Right lobe of liver (tissue), 6 donors: Measurements from ENCODE around the gene COL4A1. TPM values are rescaled to one million over a fixed set of nuclear protein-coding genes. Genes with fewer than 3 reads are reported as not detected.

Experiments
- ATAC-seq, 4 donors: fragments of 200-7000 bp; cut with Tn5 transposase; one replicate each; pipeline ENCODE4 v1.9.1; 2020; ENCODE audit warnings: mild to moderate bottlenecking in 4 of 4, moderate library complexity in 4 of 4
- DNase-seq, 3 donors: peaks; one replicate each; pipeline ENCODE4 v3.0.0-alpha.2; 2020
- H3K27ac ChIP-seq, 3 donors: fragments of 200-600 bp; one replicate each; pipeline ENCODE4 v1.8.0; 2022
- H3K27me3 ChIP-seq, 2 donors: fragments of 200-600 bp; one replicate each; pipeline ENCODE4 v1.8.0; 2022
- H3K36me3 ChIP-seq, 4 donors: fragments of 200-600 bp; sonication (generic) in 1 of 4; one replicate each; pipeline versions ENCODE4 v1.5.1 to v1.8.0; 2017 to 2022; ENCODE audit warnings: control low read depth in 1 of 4
- H3K4me1 ChIP-seq, 4 donors: fragments of 200-600 bp; sonication (generic) in 1 of 4; one replicate each; pipeline versions ENCODE4 v1.5.1 to v1.8.0; 2017 to 2022; ENCODE audit warnings: control low read depth in 1 of 4
- H3K4me3 ChIP-seq, 3 donors: fragments of 200-600 bp; one replicate each; pipeline ENCODE4 v1.8.0; 2022
- H3K9me3 ChIP-seq, 4 donors: fragments of 200-600 bp; sonication (generic) in 1 of 4; one replicate each; pipeline versions ENCODE4 v1.5.1 to v1.8.0; 2017 to 2022; ENCODE audit warnings: control low read depth in 1 of 4
- CTCF ChIP-seq, 4 donors: fragments of 200-600 bp in 3 of 4; fragments of 450-650 bp in 1 of 4; IDR thresholded peaks; one replicate each; pipeline versions ENCODE4 v1.5.1 to v1.8.0; 2016 to 2022; ENCODE audit warnings: antibody characterized with exemption in 4 of 4, mild to moderate bottlenecking in 2 of 4
- POLR2A ChIP-seq: fragments of 450-650 bp; IDR thresholded peaks from one replicate; pipeline ENCODE4 v1.6.1; 2017; ENCODE audit warnings: antibody characterized with exemption, mild to moderate bottlenecking
- WGBS: methylation state at CpG from one replicate; pipeline ENCODE4 v1.1.6; 2018; ENCODE audit warnings: low coverage, low lambda C conversion rate; ENCODE audit not compliant: insufficient coverage; ENCODE audit errors: missing lambda C conversion rate; 5-methylcytosine and 5-hydroxymethylcytosine counted together
- intact Hi-C, 2 donors: fragments of 100-400 bp; cut with DNase I; formaldehyde crosslinking; loops; one replicate each; pipeline versions ENCODE4 v1.11.2 to v1.14.1; 2022
- total RNA-seq, 6 experiments: library from RNA; depleted of rRNA in 2 of 6; stranded (reverse); fragments of >200 nt in 2 of 6; fragmentation: NEBNext Ultra II Directional in 3 of 6; extraction: Animal tissue kit (Norgen Biotek cat#: 25700) in 3 of 6; gene quantifications; one replicate each; pipeline versions ENCODE4 v1.1.0 to v1.2.4, GENCODE V29; 2016 to 2023
- donor health status: DM: no; HTN: yes; CAD: no.
- donor health status: DM: no; HTN: no; CAD: no.
- donor health status: DM: no; HTN: no; CAD: no.
- donor health status: DM: no; HTN: yes; CAD: no.
- donor health status: DM: no; HTN: yes; CAD: no.

Gene COL4A1
- total RNA-seq, 6 experiments from 2014 or later = 8.0 to 89.8 (median 41.1) TPM

- peaks cover 0 to 14% (median under 1%) of the 10 kb centered on the region in 4 donors for H3K4me1 ChIP-seq
- DNase-seq = no peak
- no peaks in the 10 kb centered on the region for H3K9me3 ChIP-seq
- WGBS = 47% methylated on average over 7 of the region's 7 CpGs
- peaks cover 0 to 12% of the 10 kb centered on the region in 2 donors for H3K27me3 ChIP-seq
- no peak for ATAC-seq
- H3K27ac ChIP-seq = peak overlapping the region in 1 of 3 donors; percentile 6
- TF ChIP-seq POLR2A (no peak), CTCF (IDR thresholded peaks at IDR 0.05) (no peak)
- H3K36me3 ChIP-seq = no peaks in the 10 kb centered on the region
- no peak overlapping the region for H3K4me3 ChIP-seq
- intact Hi-C loops = no loop called here
Measured at GRCh38 chr13:110303644-110304043, 3.3 kb downstream of the COL4A1 start.

- no peak overlapping the region for H3K27ac ChIP-seq
- intact Hi-C loops = no loop called here
- no peak for TF ChIP-seq CTCF (IDR thresholded peaks at IDR 0.05)
- TF ChIP-seq POLR2A = no peak
- peaks cover 0 to 12% of the 10 kb centered on the region in 2 donors for H3K27me3 ChIP-seq
- H3K9me3 ChIP-seq = no peaks in the 10 kb centered on the region
- peaks cover 0 to 11% (median 0%) of the 10 kb centered on the region in 4 donors for H3K4me1 ChIP-seq
- H3K36me3 ChIP-seq = no peaks in the 10 kb centered on the region
- H3K4me3 ChIP-seq = no peak overlapping the region
- DNase-seq = no peak
- ATAC-seq = no peak
- 79% methylated on average over 2 of the region's 2 CpGs for WGBS
Measured at GRCh38 chr13:110302997-110303396, 4.0 kb downstream of the COL4A1 start.

GRCh38 chr13:110301606-110302553 is 5.1 kb downstream of the COL4A1 start:
- no peaks in the 10 kb centered on the region for H3K36me3 ChIP-seq
- no peak for TF ChIP-seq POLR2A
- TF ChIP-seq CTCF (IDR thresholded peaks at IDR 0.05) = no peak
- 48% methylated on average over 19 of the region's 21 CpGs for WGBS
- H3K27me3 ChIP-seq = peaks cover 0 to 12% of the 10 kb centered on the region in 2 donors
- peaks cover 0 to 3% (median 0%) of the 10 kb centered on the region in 4 donors for H3K4me1 ChIP-seq
- no peak overlapping the region for H3K27ac ChIP-seq
- DNase-seq (no peak), ATAC-seq (no peak)
- intact Hi-C loops = no loop called here
- no peak overlapping the region for H3K4me3 ChIP-seq
- H3K9me3 ChIP-seq = no peaks in the 10 kb centered on the region

DNA sequence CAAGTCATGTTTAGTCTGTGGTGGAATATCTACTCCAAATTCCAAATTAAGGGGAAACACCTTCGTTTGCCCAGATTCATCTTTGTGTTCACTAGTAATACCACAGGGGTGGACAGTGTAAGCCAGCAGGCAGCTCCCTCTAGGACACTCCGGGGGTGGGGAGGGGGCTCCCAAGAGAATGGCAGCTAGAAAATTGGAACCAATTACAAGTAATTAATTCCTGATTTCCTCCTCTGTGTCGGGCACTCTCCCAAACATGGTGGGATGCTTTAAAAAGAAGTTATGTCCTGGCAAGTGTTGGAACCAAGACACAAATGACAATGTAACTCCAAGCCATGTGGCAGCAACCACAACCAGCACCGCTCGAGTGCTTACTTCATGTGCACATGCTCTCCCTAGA is 5.9 kb downstream of the COL4A1 start:
- no peaks in the 10 kb centered on the region for H3K9me3 ChIP-seq
- TF ChIP-seq CTCF (IDR thresholded peaks at IDR 0.05) (no peak), POLR2A (no peak)
- no peaks in the 10 kb centered on the region for H3K4me1 ChIP-seq
- H3K27ac ChIP-seq = no peak overlapping the region
- intact Hi-C loops = no loop called here
- ATAC-seq = no peak
- peaks cover 0 to 7% of the 10 kb centered on the region in 2 donors for H3K27me3 ChIP-seq
- H3K36me3 ChIP-seq = no peaks in the 10 kb centered on the region
- no peak overlapping the region for H3K4me3 ChIP-seq
- 43% methylated on average over 3 of the region's 5 CpGs for WGBS
- DNase-seq = no peak
